GM12878 (cell line): ENCODE results near the gene CLINT1. TPM values are rescaled to one million over a fixed set of nuclear protein-coding genes. Genes with fewer than 3 reads are reported as not detected.

Source experiments
- ATAC-seq: fragments of 200-7000 bp; cut with Tn5 transposase; 3 replicates; pipeline ENCODE4 v1.9.1; 2020; ENCODE audit warnings: mild to moderate bottlenecking, moderate library complexity
- BruUV-seq: library from RNA; stranded (reverse); fragments of 400-500 nt; replicated peaks from 2 replicates; lab custom pipeline; 2021; lab: Mats Ljungman, UMichigan
- CTCF ChIA-PET: fragments of 300-600 bp; sonication (Branson Sonifier 250); formaldehyde crosslinking; extraction: SDS; loops from one replicate; lab custom pipeline; 2021; ENCODE audit warnings: inconsistent platforms; lab: Yijun Ruan, JAX
- POLR2A ChIA-PET: fragments of 350-600 bp; formaldehyde crosslinking; extraction: SDS; loops from one replicate; lab custom pipeline; 2021; ENCODE audit warnings: inconsistent platforms; lab: Charles Lee
- RAD21 ChIA-PET: fragments of 300-600 bp; sonication (Branson Sonifier 250); formaldehyde crosslinking; loops from one replicate; lab custom pipeline; 2023; ENCODE audit warnings: antibody characterized with exemption; ENCODE audit not compliant: unreplicated experiment; lab: Charles Lee
- SMC1A ChIA-PET: fragments of 300-600 bp; sonication (Branson Sonifier 250); formaldehyde crosslinking; loops from one replicate; lab custom pipeline; 2023; ENCODE audit not compliant: unreplicated experiment, uncharacterized antibody; lab: Charles Lee
- DNase-seq: peaks from one replicate; pipeline ENCODE4 v3.0.0-alpha.2; 2011; ENCODE audit warnings: low read depth, low spot score
- FAIRE-seq: peaks from 3 replicates; lab custom pipeline; 2011; peaks lifted over from hg19 to GRCh38; lab: Jason Lieb, UNC
- H2AFZ ChIP-seq: 2 replicates; pipeline ENCODE4 v1.6.0; 2011; ENCODE audit warnings: low read depth, low read length, control low read depth; ENCODE audit not compliant: control insufficient read depth
- H3K27ac ChIP-seq: 2 replicates; pipeline ENCODE4 v1.5.1; 2011; ENCODE audit warnings: control low read depth; ENCODE audit not compliant: control insufficient read depth, insufficient read depth
- H3K27me3 ChIP-seq, 2 experiments: replicated peaks in 1 of 2; 2 replicates each; pipeline versions ENCODE4 v1.6.0 to v1.6.1; 2011; ENCODE audit warnings: low read length in 1 of 2; ENCODE audit not compliant: control insufficient read depth in 2 of 2, insufficient read depth in 2 of 2
- H3K36me3 ChIP-seq, 2 experiments: 2 replicates each; pipeline ENCODE4 v1.5.1; 2011; ENCODE audit warnings: low read length in 1 of 2; ENCODE audit not compliant: control insufficient read depth in 2 of 2, insufficient read depth in 2 of 2
- H3K4me1 ChIP-seq: 2 replicates; pipeline ENCODE4 v1.6.1; 2011; ENCODE audit warnings: mild to moderate bottlenecking, low read length, moderate library complexity, mixed read lengths; ENCODE audit not compliant: control insufficient read depth, insufficient read depth
- H3K4me2 ChIP-seq: 2 replicates; pipeline ENCODE4 v1.6.0; 2011; ENCODE audit warnings: control low read depth; ENCODE audit not compliant: control insufficient read depth, insufficient read depth
- H3K4me3 ChIP-seq: fragments of 200-600 bp; sonication (generic); 2 replicates; pipeline ENCODE4 v1.5.1; 2016
- H3K79me2 ChIP-seq: 2 replicates; pipeline ENCODE4 v1.6.0; 2011; ENCODE audit warnings: low read length; ENCODE audit not compliant: control insufficient read depth, insufficient read depth
- H3K9ac ChIP-seq: 2 replicates; pipeline ENCODE4 v1.8.0; 2011; ENCODE audit warnings: low read length, control low read depth, mixed read lengths; ENCODE audit not compliant: control insufficient read depth, insufficient read depth
- H3K9me3 ChIP-seq: replicated peaks from 3 replicates; pipeline ENCODE4 v1.5.1; 2011; ENCODE audit warnings: mild to moderate bottlenecking, low read length; ENCODE audit not compliant: control insufficient read depth, insufficient read depth
- H4K20me1 ChIP-seq: 2 replicates; pipeline ENCODE4 v1.6.0; 2011; ENCODE audit not compliant: control insufficient read depth, insufficient read depth
- IRF4 ChIP-seq: IDR thresholded peaks from 2 replicates; pipeline ENCODE4 v1.6.1; 2011; ENCODE audit warnings: low read depth, low read length
- PAX5 ChIP-seq: IDR thresholded peaks from 2 replicates; pipeline ENCODE4 v1.6.1; 2011; ENCODE audit warnings: low read depth, low read length, borderline replicate concordance
- RBBP5 ChIP-seq: fragments of 200-600 bp; sonication (generic); conservative IDR thresholded peaks from 2 replicates; pipeline ENCODE4 v1.6.1; 2016
- STAT1 ChIP-seq: fragments of 450-650 bp; conservative IDR thresholded peaks from 2 replicates; pipeline ENCODE4 v1.6.1; 2014; ENCODE audit warnings: antibody characterized with exemption, mild to moderate bottlenecking
- YY1 ChIP-seq: IDR thresholded peaks from 2 replicates; pipeline ENCODE4 v1.6.1; 2011; ENCODE audit warnings: low read depth, mild to moderate bottlenecking, low read length
- WGBS: methylation state at CpG from one replicate; pipeline ENCODE4 v1.1.6; 2016; ENCODE audit warnings: low lambda C conversion rate; ENCODE audit not compliant: insufficient replicate concordance, insufficient coverage; ENCODE audit errors: missing lambda C conversion rate; 5-methylcytosine and 5-hydroxymethylcytosine counted together
- in situ Hi-C: fragments of 300-500 bp; cut with MboI; formaldehyde crosslinking; loops from 9 replicates; pipeline ENCODE4 v1.14.3; 2018; ENCODE audit warnings: mixed read lengths
- intact Hi-C: fragments of 100-400 bp; cut with micrococcal nuclease; formaldehyde crosslinking; loops from one replicate; pipeline ENCODE4 v1.14.2; 2022; ENCODE audit not compliant: unreplicated experiment
- polyA plus RNA-seq, 11 experiments: library from polyadenylated mRNA; depleted of rRNA in 4 of 11; unstranded in 6 of 11; stranded (reverse) in 5 of 11; fragments of >200 nt; fragmentation: Nextera tagmentation in 4 of 11; fragmentation: Illumina TruSeq in 1 of 11; extraction: Ambion mirVana in 4 of 11; extraction: Trizol in 1 of 11; gene quantifications; 1 replicate in 1 of 11; 2 replicates in 10 of 11; pipeline versions ENCODE4 v1.2.1 to v1.2.3, GENCODE V29; 2011 to 2016; ENCODE audit warnings: inconsistent platforms in 2 of 11, missing spikeins in 2 of 11, low read depth in 1 of 11
- total RNA-seq, 4 experiments: library from RNA; depleted of rRNA in 3 of 4; stranded (reverse); fragments of >200 nt in 3 of 4; fragmentation: Illumina TruSeq in 1 of 4; extraction: Trizol in 1 of 4; gene quantifications; 2 replicates each; pipeline versions ENCODE4 v1.2.1 to v1.2.3, GENCODE V29; 2013 to 2021
- TF ChIP-seq, protein P1 (sequence below): fragments of 450-650 bp; IDR thresholded peaks from 2 replicates; pipeline ENCODE4 v1.6.1; 2017; ENCODE audit warnings: mild to moderate bottlenecking, moderate library complexity

Gene CLINT1
- total and polyA plus RNA-seq, 10 of the 15 experiments (the other 5 are each of a cell fraction or from before 2014, with no cell fraction given), result 30.0 to 136 (median 105) TPM

- TF ChIP-seq PAX5 (no peak), YY1 (no peak), STAT1 (no peak), IRF4 (no peak)
- TF ChIP-seq, protein P1, sequence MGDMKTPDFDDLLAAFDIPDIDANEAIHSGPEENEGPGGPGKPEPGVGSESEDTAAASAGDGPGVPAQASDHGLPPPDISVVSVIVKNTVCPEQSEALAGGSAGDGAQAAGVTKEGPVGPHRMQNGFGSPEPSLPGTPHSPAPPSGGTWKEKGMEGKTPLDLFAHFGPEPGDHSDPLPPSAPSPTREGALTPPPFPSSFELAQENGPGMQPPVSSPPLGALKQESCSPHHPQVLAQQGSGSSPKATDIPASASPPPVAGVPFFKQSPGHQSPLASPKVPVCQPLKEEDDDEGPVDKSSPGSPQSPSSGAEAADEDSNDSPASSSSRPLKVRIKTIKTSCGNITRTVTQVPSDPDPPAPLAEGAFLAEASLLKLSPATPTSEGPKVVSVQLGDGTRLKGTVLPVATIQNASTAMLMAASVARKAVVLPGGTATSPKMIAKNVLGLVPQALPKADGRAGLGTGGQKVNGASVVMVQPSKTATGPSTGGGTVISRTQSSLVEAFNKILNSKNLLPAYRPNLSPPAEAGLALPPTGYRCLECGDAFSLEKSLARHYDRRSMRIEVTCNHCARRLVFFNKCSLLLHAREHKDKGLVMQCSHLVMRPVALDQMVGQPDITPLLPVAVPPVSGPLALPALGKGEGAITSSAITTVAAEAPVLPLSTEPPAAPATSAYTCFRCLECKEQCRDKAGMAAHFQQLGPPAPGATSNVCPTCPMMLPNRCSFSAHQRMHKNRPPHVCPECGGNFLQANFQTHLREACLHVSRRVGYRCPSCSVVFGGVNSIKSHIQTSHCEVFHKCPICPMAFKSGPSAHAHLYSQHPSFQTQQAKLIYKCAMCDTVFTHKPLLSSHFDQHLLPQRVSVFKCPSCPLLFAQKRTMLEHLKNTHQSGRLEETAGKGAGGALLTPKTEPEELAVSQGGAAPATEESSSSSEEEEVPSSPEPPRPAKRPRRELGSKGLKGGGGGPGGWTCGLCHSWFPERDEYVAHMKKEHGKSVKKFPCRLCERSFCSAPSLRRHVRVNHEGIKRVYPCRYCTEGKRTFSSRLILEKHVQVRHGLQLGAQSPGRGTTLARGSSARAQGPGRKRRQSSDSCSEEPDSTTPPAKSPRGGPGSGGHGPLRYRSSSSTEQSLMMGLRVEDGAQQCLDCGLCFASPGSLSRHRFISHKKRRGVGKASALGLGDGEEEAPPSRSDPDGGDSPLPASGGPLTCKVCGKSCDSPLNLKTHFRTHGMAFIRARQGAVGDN, result no peak
Measured at GRCh38 chr5:157758706-157759105, 100.2 kb downstream of the CLINT1 start (continued).

- ChIA-PET CTCF (interaction anchor here (0.6 kb wide), 1 partner anchor 283 kb away, joined by 3 read pairs; no protein-coding TSS in a partner anchor), RAD21 (no interaction called here), SMC1A (no interaction called here), POLR2A (no interaction called here)
- FAIRE-seq, result no peak
- no TSS peak for BruUV-seq
- ATAC-seq, result no peak
- Histone ChIP-seq H3K79me2 (no peaks in the 10 kb centered on the region), H3K27ac (no peak overlapping the region), H3K4me3 (no peak overlapping the region), H3K4me1 (0 out of 2 replicates have a peak, but pooled peaks cover 3% of the 10 kb centered on the region), H3K9me3 (no peaks in the 10 kb centered on the region), H3K4me2 (no peak overlapping the region), H2AFZ (no peak overlapping the region), H3K9ac (no peak overlapping the region), H4K20me1 (no peaks in the 10 kb centered on the region), H3K36me3 (peaks cover 4 to 6% of the 10 kb centered on the region in 2 experiments; a peak in 3 of 4 replicates), H3K27me3 (no peaks in the 10 kb centered on the region)
- in situ Hi-C loops, result no loop called here
- intact Hi-C loops, result no loop called here
- 66% methylated on average over 3 of the region's 3 CpGs for WGBS
- no peak for DNase-seq
- no peak for TF ChIP-seq RBBP5
Measured at GRCh38 chr5:157756122-157756521, 102.8 kb downstream of the CLINT1 start.
